D721Med (cell line): ENCODE measurements around the gene MAGOH.

ENCODE experiments used
- DNase-seq: peaks from one replicate; pipeline ENCODE4 v3.0.0; 2011; ENCODE audit warnings: low spot score; ENCODE audit not compliant: insufficient read length
- FAIRE-seq: peaks from 2 replicates; lab custom pipeline; 2011; peaks lifted over from hg19 to GRCh38; lab: Jason Lieb, UNC
- TF ChIP-seq, protein P1 (sequence below): IDR thresholded peaks from 2 replicates; pipeline ENCODE4 v1.5.1; 2012; ENCODE audit warnings: mild to moderate bottlenecking, control low read depth; ENCODE audit not compliant: insufficient read depth; ENCODE audit errors: missing control alignments

Gene MAGOH

DNA sequence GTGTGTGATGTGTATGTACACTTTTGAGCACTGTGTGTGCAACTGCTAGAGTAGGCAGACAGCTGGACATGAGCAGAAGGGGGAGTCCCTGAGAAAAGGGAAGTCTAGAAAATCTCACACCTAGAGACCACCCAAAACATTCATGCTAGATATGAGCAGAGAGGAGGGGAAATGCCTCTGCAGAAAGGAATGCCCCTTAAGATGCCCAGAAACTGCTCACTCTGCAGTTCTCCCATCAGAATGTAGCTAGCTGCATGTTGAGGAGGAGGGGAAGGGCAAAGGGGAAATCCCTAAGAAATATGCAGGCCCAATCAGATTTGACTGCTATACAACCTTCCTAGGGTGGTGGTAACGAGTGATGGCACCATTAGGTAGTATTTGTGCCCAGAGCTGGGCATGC lies 31.8 kb upstream of the MAGOH start:
- DNase-seq = no peak
- TF ChIP-seq, protein P1, sequence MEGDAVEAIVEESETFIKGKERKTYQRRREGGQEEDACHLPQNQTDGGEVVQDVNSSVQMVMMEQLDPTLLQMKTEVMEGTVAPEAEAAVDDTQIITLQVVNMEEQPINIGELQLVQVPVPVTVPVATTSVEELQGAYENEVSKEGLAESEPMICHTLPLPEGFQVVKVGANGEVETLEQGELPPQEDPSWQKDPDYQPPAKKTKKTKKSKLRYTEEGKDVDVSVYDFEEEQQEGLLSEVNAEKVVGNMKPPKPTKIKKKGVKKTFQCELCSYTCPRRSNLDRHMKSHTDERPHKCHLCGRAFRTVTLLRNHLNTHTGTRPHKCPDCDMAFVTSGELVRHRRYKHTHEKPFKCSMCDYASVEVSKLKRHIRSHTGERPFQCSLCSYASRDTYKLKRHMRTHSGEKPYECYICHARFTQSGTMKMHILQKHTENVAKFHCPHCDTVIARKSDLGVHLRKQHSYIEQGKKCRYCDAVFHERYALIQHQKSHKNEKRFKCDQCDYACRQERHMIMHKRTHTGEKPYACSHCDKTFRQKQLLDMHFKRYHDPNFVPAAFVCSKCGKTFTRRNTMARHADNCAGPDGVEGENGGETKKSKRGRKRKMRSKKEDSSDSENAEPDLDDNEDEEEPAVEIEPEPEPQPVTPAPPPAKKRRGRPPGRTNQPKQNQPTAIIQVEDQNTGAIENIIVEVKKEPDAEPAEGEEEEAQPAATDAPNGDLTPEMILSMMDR = no peak
- FAIRE-seq = no peak

DNA sequence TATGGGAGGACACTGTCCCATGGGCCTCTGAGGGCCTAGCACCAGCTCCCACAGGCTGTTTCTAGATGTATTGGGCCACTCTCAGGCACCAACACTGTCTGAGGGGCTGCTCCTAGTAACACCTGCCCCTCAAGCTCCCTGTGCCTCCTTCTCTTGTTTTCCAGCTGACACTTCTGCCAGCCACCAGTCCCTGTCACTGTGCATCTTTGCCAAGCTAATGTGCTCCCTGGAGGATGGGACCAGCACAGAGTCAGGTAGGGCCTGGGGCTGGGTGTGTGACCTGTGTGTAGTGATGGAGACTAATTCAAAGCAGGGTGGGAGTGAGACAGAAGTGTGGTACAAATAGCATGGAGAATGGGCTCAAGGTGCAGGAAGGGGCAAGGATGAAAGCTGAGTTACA lies 29.4 kb upstream of the MAGOH start:
- DNase-seq (no peak), FAIRE-seq (no peak)
- TF ChIP-seq, protein P1 = no peak

DNA sequence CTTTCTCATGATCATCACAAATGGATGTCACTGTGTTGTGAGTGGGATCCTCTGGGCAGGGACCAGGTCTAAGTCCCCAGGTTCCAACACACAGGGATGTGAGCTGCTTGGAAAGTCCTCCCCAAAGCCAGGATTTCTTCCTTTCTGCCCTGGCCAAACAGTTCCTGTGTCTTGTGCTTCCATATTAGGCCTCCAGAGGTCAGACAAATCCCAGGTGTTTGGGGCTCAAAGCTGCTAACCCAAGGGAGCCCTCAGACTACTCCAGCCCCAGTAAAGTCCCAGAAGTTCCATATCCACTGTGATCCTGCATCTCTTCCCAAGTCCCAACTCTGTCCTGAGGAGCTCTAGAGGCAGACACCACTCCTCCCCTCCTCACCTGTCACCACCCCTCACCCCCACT lies 27.7 kb upstream of the MAGOH start:
- TF ChIP-seq, protein P1 = peak; percentile 12
- FAIRE-seq = no peak
- DNase-seq = no peak

DNA sequence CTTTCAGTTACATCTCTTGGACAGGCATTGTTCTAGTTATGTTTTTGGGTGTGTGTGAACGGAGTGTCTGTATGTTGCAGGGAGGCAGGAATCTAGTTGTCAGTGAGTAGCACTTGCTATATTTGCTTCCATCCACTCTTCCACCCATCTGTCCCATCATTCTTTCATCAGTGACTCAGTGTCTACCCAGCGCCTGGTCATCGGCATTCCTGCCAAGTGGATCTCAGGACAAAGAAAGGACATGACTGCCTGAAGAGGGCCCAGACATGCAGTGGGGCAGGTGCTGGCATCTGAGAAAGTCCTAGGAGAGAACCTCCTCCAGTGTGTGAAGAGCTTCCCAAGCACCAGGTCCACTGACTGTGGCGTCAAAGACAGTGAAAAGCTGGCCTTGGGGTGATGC lies 27.3 kb upstream of the MAGOH start:
- no peak for FAIRE-seq
- TF ChIP-seq, protein P1 = no peak

DNA sequence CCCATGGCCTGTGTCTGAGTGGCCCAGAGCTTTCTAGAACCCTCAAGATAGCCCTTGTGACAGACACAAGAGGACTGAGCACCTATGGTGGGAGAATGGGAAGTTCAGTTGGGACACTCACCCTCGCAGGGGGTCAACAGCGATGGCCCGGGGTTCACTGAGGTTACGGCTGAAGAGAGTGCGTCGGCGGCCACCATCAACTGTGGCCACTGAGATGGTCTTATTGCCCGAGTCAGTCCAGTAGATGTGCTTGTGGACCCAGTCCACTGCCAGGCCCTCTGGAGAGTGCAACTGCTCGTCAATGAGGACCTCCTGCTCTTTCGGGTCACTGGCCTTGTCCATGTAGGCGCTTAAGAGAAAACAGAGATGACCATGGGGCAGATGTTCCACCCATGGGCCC lies 25.7 kb upstream of the MAGOH start:
- DNase-seq (no peak), FAIRE-seq (no peak)
- TF ChIP-seq, protein P1 = no peak

More for the DNA sequence above, 27.3 kb upstream of the MAGOH start:
- DNase-seq = no peak

DNA sequence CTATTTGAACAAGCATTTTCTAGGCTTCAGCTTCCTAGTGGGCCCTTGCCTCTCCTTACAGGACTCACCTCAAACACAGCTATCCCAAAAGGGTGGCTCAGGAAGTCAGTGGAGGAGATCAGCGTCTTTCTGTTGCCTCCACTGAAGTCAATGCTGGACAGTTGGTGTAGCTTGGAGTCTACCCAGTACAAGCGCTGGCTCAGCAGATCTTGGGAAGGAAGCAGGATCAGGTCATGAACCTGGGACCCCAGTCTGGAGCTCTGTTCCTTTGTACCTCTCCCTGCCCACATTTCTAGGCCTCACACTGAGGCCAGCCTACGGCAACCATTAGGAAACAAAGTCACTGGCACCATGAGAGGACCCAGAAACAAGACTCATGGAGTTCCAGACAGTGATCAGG lies 23.7 kb upstream of the MAGOH start:
- FAIRE-seq = no peak
- TF ChIP-seq, protein P1 = no peak

DNA sequence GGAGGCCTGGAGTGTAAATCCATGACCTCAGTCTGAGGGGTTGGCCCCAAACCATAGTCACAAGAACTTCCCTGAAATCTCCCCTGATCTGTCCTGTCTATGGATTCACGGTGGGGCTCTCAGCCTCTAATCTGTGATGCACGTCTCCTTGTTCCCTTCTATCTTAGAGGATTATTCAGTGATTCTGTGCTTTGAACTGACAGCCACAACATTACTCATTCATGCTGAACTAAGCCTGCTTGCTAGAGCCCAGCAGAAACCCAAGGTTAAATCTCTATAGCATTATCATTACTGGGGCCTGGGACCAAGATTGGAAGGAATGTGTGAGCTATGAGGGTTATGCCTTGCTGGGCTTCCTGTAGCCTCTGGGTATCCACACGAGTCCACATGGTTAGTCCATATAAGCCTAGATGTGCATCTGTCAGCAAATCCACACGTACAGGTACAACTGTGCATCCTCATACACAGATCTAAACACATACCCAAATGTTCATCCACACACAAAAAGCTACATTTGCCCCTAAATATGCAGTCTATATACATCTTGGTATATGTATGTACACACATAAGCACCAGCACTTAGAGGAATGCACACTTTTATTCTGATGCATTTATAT lies 22.4 kb upstream of the MAGOH start:
- DNase-seq (no peak), FAIRE-seq (peak; percentile 38)
- TF ChIP-seq, protein P1 = no peak

More for the DNA sequence above, 23.7 kb upstream of the MAGOH start:
- no peak for DNase-seq
